ENCODE results near the gene CBX4. TPM values are rescaled to one million over a fixed set of nuclear protein-coding genes. Genes with fewer than 3 reads are reported as not detected.

CBX4 gene
- total and polyA plus RNA-seq, 2 of the 13 experiments (the other 11 are each of a cell fraction or from before 2014, with no cell fraction given), result 25.8 to 50.8 TPM

GRCh38 chr17:79836972-79837887 lies 2.0 kb downstream of the CBX4 start (continued):
- TF ChIP-seq, protein P1, sequence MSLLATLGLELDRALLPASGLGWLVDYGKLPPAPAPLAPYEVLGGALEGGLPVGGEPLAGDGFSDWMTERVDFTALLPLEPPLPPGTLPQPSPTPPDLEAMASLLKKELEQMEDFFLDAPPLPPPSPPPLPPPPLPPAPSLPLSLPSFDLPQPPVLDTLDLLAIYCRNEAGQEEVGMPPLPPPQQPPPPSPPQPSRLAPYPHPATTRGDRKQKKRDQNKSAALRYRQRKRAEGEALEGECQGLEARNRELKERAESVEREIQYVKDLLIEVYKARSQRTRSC (CRISPR knock-in tag; IDR thresholded peaks at IDR 0.05; ENCODE audit: low read depth), result no peak
- TF ChIP-seq ATF7-NPFF (CRISPR knock-in tag; IDR thresholded peaks at IDR 0.05; ENCODE audit: low read depth), result no peak
- TF ChIP-seq, protein P2, sequence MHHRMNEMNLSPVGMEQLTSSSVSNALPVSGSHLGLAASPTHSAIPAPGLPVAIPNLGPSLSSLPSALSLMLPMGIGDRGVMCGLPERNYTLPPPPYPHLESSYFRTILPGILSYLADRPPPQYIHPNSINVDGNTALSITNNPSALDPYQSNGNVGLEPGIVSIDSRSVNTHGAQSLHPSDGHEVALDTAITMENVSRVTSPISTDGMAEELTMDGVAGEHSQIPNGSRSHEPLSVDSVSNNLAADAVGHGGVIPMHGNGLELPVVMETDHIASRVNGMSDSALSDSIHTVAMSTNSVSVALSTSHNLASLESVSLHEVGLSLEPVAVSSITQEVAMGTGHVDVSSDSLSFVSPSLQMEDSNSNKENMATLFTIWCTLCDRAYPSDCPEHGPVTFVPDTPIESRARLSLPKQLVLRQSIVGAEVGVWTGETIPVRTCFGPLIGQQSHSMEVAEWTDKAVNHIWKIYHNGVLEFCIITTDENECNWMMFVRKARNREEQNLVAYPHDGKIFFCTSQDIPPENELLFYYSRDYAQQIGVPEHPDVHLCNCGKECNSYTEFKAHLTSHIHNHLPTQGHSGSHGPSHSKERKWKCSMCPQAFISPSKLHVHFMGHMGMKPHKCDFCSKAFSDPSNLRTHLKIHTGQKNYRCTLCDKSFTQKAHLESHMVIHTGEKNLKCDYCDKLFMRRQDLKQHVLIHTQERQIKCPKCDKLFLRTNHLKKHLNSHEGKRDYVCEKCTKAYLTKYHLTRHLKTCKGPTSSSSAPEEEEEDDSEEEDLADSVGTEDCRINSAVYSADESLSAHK (CRISPR knock-in tag; IDR thresholded peaks at IDR 0.05; ENCODE audit: borderline replicate concordance), result no peak
- peak; percentile 60; the same call in 1 of the 2 replicates for TF ChIP-seq TBX3 (IDR thresholded peaks at IDR 0.05; ENCODE audit: borderline replicate concordance)
- no peak for TF ChIP-seq SRSF4 (IDR thresholded peaks at IDR 0.05; ENCODE audit: low read depth, low read length, poor library complexity, severe bottlenecking)
- no peak for TF ChIP-seq ZNF343 (CRISPR knock-in tag; IDR thresholded peaks at IDR 0.05)
- TF ChIP-seq, protein P3, sequence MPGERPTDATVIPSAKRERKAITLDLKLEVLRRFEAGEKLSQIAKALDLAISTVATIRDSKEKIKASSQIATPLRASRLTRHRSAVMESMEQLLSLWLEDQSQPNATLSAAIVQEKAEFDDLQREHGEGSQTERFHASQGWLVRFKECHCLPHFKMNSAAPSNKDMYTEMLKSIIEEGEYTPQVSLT (CRISPR knock-in tag; IDR thresholded peaks at IDR 0.05; ENCODE audit: borderline replicate concordance, low read depth), result no peak
- peak; percentile 28; the same call in 1 of the 2 replicates for TF ChIP-seq ZFY (CRISPR knock-in tag; IDR thresholded peaks at IDR 0.05)
- no peak for TF ChIP-seq ZNF562 (CRISPR knock-in tag; IDR thresholded peaks at IDR 0.05; ENCODE audit: borderline replicate concordance)
- TF ChIP-seq ZNF44 (CRISPR knock-in tag; IDR thresholded peaks at IDR 0.05), result 0 out of 2 replicates have a peak, but pooled peaks have one; percentile 76
- TF ChIP-seq ZSCAN29 (CRISPR knock-in tag; conservative IDR thresholded peaks at IDR 0.05), result no peak
- TF ChIP-seq KMT2A (CRISPR knock-in tag; IDR thresholded peaks at IDR 0.05), result no peak
- no peak for TF ChIP-seq ELF3 (CRISPR knock-in tag; IDR thresholded peaks at IDR 0.05)
- no peak for TF ChIP-seq AFF4 (CRISPR knock-in tag; IDR thresholded peaks at IDR 0.05)
- 0 out of 2 replicates have a peak, but pooled peaks have one; percentile 21 for TF ChIP-seq GATAD1 (CRISPR knock-in tag; IDR thresholded peaks at IDR 0.05)
- no peak; the same call in 1 of the 2 replicates for TF ChIP-seq ZBTB33 (CRISPR knock-in tag; IDR thresholded peaks at IDR 0.05)
- peak; percentile 56; the same call in 1 of the 2 replicates for TF ChIP-seq KDM5B (CRISPR knock-in tag; IDR thresholded peaks at IDR 0.05; ENCODE audit: borderline replicate concordance)
